Activated T-helper 17 cell treated with anti-CD3 and anti-CD28 coated beads, Interleukin-2, amount 50 U/mL, for 72 hours (primary cell): ENCODE results near the gene CENPO. TPM values are rescaled to one million over a fixed set of nuclear protein-coding genes. Genes with fewer than 3 reads are reported as not detected.

ENCODE experiments used
- ATAC-seq: fragments of 150-1000 bp; cut with Tn5 transposase; replicated peaks from 2 replicates; pipeline ENCODE4 v1.10.0; 2021; ENCODE audit warnings: mild to moderate bottlenecking, moderate library complexity
- H3K27ac Mint-ChIP-seq: one replicate; pipeline ENCODE4 v1.8.0; 2022; ENCODE audit warnings: mixed read lengths
- H3K27me3 Mint-ChIP-seq: one replicate; pipeline ENCODE4 v1.8.0; 2022; ENCODE audit warnings: mixed read lengths
- H3K36me3 Mint-ChIP-seq: one replicate; pipeline ENCODE4 v1.8.0; 2022; ENCODE audit warnings: low read depth, mild to moderate bottlenecking, mixed read lengths
- H3K4me1 Mint-ChIP-seq: one replicate; pipeline ENCODE4 v1.8.0; 2022; ENCODE audit warnings: mixed read lengths
- H3K4me3 Mint-ChIP-seq: one replicate; pipeline ENCODE4 v1.8.0; 2022; ENCODE audit warnings: mild to moderate bottlenecking, mixed read lengths
- H3K9me3 Mint-ChIP-seq: one replicate; pipeline ENCODE4 v1.8.0; 2022; ENCODE audit warnings: mixed read lengths
- total RNA-seq, 2 donors: library from RNA; stranded (reverse); gene quantifications; one replicate each; pipeline ENCODE4 v1.2.3, GENCODE V29; 2022

The CENPO gene
- total RNA-seq, 2 donors from 2014 or later, result 32.7 to 54.8 TPM

GRCh38 chr2:24863641-24864040 is 70.4 kb downstream of the CENPO start:
- no peak overlapping the region for H3K27ac Mint-ChIP-seq
- H3K36me3 Mint-ChIP-seq, result peaks cover 4% of the 10 kb centered on the region
- no peaks in the 10 kb centered on the region for H3K27me3 Mint-ChIP-seq
- H3K4me3 Mint-ChIP-seq, result no peak overlapping the region
- H3K4me1 Mint-ChIP-seq, result no peaks in the 10 kb centered on the region
- H3K9me3 Mint-ChIP-seq, result no peaks in the 10 kb centered on the region
- no peak for ATAC-seq

GRCh38 chr2:24866946-24867345 is 73.7 kb downstream of the CENPO start:
- Mint-ChIP-seq H3K36me3 (peaks cover 19% of the 10 kb centered on the region), H3K4me3 (no peak overlapping the region), H3K9me3 (no peaks in the 10 kb centered on the region), H3K4me1 (peaks cover 6% of the 10 kb centered on the region), H3K27ac (no peak overlapping the region), H3K27me3 (no peaks in the 10 kb centered on the region)
- no peak for ATAC-seq

GRCh38 chr2:24870440-24870839 is 77.2 kb downstream of the CENPO start:
- H3K27ac Mint-ChIP-seq, result no peak overlapping the region
- ATAC-seq, result no peak
- H3K4me3 Mint-ChIP-seq, result no peak overlapping the region
- peaks cover 19% of the 10 kb centered on the region for H3K36me3 Mint-ChIP-seq
- H3K4me1 Mint-ChIP-seq, result peaks cover 6% of the 10 kb centered on the region
- no peaks in the 10 kb centered on the region for H3K9me3 Mint-ChIP-seq
- H3K27me3 Mint-ChIP-seq, result no peaks in the 10 kb centered on the region

- Mint-ChIP-seq H3K4me3 (no peak overlapping the region), H3K9me3 (no peaks in the 10 kb centered on the region), H3K4me1 (peaks cover 6% of the 10 kb centered on the region), H3K27ac (peak overlapping the region; percentile 23), H3K36me3 (peaks cover 19% of the 10 kb centered on the region), H3K27me3 (no peaks in the 10 kb centered on the region)
- no peak for ATAC-seq
Observed at GRCh38 chr2:24870891-24871705, 77.9 kb downstream of the CENPO start.

- no peak overlapping the region for H3K4me3 Mint-ChIP-seq
- H3K36me3 Mint-ChIP-seq, result peaks cover 19% of the 10 kb centered on the region
- peak overlapping the region; percentile 23 for H3K27ac Mint-ChIP-seq
Observed at GRCh38 chr2:24871852-24872333, 78.7 kb downstream of the CENPO start.

More at GRCh38 chr2:24871852-24872333, 78.7 kb downstream of the CENPO start:
- ATAC-seq, result no peak
- H3K4me1 Mint-ChIP-seq, result peaks cover 6% of the 10 kb centered on the region
- no peaks in the 10 kb centered on the region for H3K27me3 Mint-ChIP-seq
- H3K9me3 Mint-ChIP-seq, result no peaks in the 10 kb centered on the region

Other genes starting within 250 kb of the CENPO start
- 10 to 100 TPM; 19.4 to 30.0 TPM for gene PTRHD1, start within 50 bp of the CENPO start, total RNA-seq
- 100 to 1,000 TPM in 1 of 2 donors, 10 to 100 TPM in 1; 43.8 to 102 TPM for gene ADCY3, start 126.8 kb downstream of the CENPO start, total RNA-seq
- gene DNAJC27, start 178.5 kb downstream of the CENPO start, total RNA-seq, result 1 to 10 TPM; 4.7 to 6.5 TPM
- gene EFR3B, start 248.7 kb downstream of the CENPO start, total RNA-seq, result under 1 TPM; 0.24 to 0.40 TPM